ENCODE data around the gene HPN. TPM values are rescaled to one million over a fixed set of nuclear protein-coding genes. Genes with fewer than 3 reads are reported as not detected.

The HPN gene
- total and polyA plus RNA-seq, 10 of the 15 experiments (the other 5 are each of a cell fraction or from before 2014, with no cell fraction given), result 0.21 to 0.35 TPM; not detected in 8

DNA sequence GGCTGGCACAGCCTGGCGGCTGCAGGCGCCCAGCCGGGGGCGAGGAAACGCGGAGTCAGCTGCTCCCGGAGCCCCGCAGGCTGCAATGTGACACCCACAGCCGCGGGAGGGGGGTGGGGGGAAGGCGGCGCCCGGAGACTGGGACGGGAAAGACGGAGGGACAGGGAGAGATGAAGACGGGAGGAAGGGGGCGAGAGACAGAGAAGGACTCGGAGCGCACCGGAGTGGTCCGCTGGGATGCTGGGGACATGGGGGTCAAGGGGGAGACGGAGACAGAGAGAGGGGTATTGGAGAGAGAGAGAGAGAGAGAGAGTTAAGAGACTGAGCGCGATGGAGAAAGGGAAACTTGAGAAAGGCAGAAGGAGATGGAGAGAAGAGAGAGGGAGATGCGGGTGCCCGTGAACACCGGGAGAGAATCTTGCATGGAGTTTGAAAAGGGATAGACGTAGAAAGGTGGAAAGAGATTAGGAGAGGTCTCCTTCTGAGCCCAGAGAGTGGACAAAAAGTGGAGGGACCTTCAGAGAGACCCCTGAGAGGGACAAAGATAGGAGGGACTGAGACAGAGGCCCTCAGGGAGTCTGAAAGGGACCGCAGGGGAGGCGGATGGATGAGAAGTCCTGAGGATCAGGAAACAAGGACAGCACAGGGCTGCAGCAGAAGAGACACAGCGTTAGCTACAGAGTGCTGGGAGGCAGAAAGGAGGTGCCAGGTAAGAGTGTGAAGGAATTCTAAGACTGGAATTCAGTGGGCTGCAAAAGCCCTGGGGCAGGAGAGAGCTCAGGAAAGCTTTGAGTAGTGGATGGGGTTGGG is 10.2 kb upstream of the HPN start (continued):
- TF ChIP-seq, protein P1, sequence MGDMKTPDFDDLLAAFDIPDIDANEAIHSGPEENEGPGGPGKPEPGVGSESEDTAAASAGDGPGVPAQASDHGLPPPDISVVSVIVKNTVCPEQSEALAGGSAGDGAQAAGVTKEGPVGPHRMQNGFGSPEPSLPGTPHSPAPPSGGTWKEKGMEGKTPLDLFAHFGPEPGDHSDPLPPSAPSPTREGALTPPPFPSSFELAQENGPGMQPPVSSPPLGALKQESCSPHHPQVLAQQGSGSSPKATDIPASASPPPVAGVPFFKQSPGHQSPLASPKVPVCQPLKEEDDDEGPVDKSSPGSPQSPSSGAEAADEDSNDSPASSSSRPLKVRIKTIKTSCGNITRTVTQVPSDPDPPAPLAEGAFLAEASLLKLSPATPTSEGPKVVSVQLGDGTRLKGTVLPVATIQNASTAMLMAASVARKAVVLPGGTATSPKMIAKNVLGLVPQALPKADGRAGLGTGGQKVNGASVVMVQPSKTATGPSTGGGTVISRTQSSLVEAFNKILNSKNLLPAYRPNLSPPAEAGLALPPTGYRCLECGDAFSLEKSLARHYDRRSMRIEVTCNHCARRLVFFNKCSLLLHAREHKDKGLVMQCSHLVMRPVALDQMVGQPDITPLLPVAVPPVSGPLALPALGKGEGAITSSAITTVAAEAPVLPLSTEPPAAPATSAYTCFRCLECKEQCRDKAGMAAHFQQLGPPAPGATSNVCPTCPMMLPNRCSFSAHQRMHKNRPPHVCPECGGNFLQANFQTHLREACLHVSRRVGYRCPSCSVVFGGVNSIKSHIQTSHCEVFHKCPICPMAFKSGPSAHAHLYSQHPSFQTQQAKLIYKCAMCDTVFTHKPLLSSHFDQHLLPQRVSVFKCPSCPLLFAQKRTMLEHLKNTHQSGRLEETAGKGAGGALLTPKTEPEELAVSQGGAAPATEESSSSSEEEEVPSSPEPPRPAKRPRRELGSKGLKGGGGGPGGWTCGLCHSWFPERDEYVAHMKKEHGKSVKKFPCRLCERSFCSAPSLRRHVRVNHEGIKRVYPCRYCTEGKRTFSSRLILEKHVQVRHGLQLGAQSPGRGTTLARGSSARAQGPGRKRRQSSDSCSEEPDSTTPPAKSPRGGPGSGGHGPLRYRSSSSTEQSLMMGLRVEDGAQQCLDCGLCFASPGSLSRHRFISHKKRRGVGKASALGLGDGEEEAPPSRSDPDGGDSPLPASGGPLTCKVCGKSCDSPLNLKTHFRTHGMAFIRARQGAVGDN (IDR thresholded peaks at IDR 0.05), result no peak
- TF ChIP-seq NR2C2 (IDR thresholded peaks at IDR 0.05; ENCODE audit: borderline replicate concordance, control insufficient read depth, insufficient read length, low read depth), result no peak

DNA sequence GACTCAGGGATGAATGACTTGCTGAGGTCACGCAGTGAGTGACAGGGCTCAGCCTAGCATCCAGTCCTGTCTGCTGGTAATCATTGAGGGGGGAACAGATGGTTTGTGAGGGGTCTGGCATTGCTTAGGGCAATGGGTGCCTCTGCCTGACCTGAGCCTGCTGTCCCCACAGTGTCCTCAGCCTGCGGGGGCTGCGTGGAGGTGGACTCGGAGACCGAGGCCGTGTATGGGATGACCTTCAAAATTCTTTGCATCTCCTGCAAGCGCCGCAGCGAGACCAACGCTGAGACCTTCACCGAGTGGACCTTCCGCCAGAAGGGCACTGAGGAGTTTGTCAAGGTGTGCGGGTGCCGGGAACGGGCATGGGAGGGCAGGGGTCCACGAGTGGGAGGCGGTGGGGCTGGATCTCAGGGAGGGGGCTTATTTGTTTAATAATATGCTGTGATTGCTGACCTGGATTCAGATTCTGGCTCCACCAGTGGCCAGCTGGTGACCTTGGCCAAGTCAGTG is 9.1 kb upstream of the HPN start:
- H3K4me2 ChIP-seq (ENCODE audit: control insufficient read depth, insufficient read depth), result no peak overlapping the region
- intact Hi-C loops (cut with micrococcal nuclease; ENCODE audit: unreplicated experiment) (no loop called here), in situ Hi-C loops (cut with MboI) (no loop called here)
- TF ChIP-seq, protein P2, sequence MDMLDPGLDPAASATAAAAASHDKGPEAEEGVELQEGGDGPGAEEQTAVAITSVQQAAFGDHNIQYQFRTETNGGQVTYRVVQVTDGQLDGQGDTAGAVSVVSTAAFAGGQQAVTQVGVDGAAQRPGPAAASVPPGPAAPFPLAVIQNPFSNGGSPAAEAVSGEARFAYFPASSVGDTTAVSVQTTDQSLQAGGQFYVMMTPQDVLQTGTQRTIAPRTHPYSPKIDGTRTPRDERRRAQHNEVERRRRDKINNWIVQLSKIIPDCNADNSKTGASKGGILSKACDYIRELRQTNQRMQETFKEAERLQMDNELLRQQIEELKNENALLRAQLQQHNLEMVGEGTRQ (IDR thresholded peaks at IDR 0.05; ENCODE audit: borderline replicate concordance, low read depth, low read length), result no peak
- no peak for TF ChIP-seq ZNF384 (IDR thresholded peaks at IDR 0.05; ENCODE audit: borderline replicate concordance, low read depth, low read length)
- TF ChIP-seq, protein P3, sequence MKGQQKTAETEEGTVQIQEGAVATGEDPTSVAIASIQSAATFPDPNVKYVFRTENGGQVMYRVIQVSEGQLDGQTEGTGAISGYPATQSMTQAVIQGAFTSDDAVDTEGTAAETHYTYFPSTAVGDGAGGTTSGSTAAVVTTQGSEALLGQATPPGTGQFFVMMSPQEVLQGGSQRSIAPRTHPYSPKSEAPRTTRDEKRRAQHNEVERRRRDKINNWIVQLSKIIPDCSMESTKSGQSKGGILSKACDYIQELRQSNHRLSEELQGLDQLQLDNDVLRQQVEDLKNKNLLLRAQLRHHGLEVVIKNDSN (IDR thresholded peaks at IDR 0.05; ENCODE audit: borderline replicate concordance, extremely low read length, insufficient read depth, low read depth, low read length), result no peak
- H3K27ac ChIP-seq (ENCODE audit: control insufficient read depth, insufficient read depth), result no peak overlapping the region
- BruUV-seq (replicated peaks), result no TSS peak
- no peak overlapping the region for H3K9ac ChIP-seq (ENCODE audit: control insufficient read depth, insufficient read depth, low read length)
- H3K27me3 ChIP-seq (replicated peaks in 1 of 2; ENCODE audit: control insufficient read depth in 2 of 2, insufficient read depth in 2 of 2, low read length in 1 of 2), result peaks cover 2 to 5% of the 10 kb centered on the region in 2 experiments; a peak in 2 of 4 replicates
- ChIA-PET SMC1A (ENCODE audit: uncharacterized antibody, unreplicated experiment) (no interaction called here), CTCF (no interaction called here), POLR2A (no interaction called here), RAD21 (ENCODE audit: unreplicated experiment) (no interaction called here)
- DNase-seq (ENCODE audit: low read depth, low spot score), result no peak
- WGBS (ENCODE audit: insufficient coverage, insufficient replicate concordance, low lambda C conversion rate, missing lambda C conversion rate), result 63% methylated on average over 17 of the region's 17 CpGs
- no peak for FAIRE-seq
- H4K20me1 ChIP-seq (ENCODE audit: control insufficient read depth, insufficient read depth), result no peaks in the 10 kb centered on the region
- H3K79me2 ChIP-seq (ENCODE audit: control insufficient read depth, insufficient read depth, low read length), result no peaks in the 10 kb centered on the region
- ATAC-seq, result no peak
- H3K4me3 ChIP-seq, result no peak overlapping the region
- no peak overlapping the region for H2AFZ ChIP-seq (ENCODE audit: control insufficient read depth, low read depth, low read length)
- H3K36me3 ChIP-seq (ENCODE audit: control insufficient read depth in 2 of 2, insufficient read depth in 2 of 2, low read length in 1 of 2), result peaks cover 0 to under 1% of the 10 kb centered on the region in 2 experiments; a peak in 1 of 4 replicates
- H3K9me3 ChIP-seq (replicated peaks; ENCODE audit: control insufficient read depth, insufficient read depth, low read length), result no peaks in the 10 kb centered on the region
- no peaks in the 10 kb centered on the region for H3K4me1 ChIP-seq (ENCODE audit: control insufficient read depth, insufficient read depth, low read length)
